KMS-11 (cell line): Measurements from ENCODE around the gene HACD2.

Experiments
- H2AFZ ChIP-seq: fragments of 200-600 bp; sonication (generic); 2 replicates; pipeline ENCODE4 v1.6.1; 2016; ENCODE audit warnings: antibody characterized with exemption, mixed run types, low read depth
- H3K27ac ChIP-seq: fragments of 200-600 bp; sonication (generic); 2 replicates; pipeline ENCODE4 v1.6.1; 2016; ENCODE audit warnings: mild to moderate bottlenecking, mixed run types
- H3K27me3 ChIP-seq: fragments of 200-600 bp; sonication (generic); 2 replicates; pipeline ENCODE4 v1.6.1; 2017; ENCODE audit warnings: mild to moderate bottlenecking, low read depth, mixed run types, moderate library complexity; ENCODE audit not compliant: insufficient read depth
- H3K36me3 ChIP-seq: fragments of 200-600 bp; sonication (generic); 2 replicates; pipeline ENCODE4 v1.6.1; 2017; ENCODE audit warnings: mild to moderate bottlenecking, mixed run types; ENCODE audit not compliant: insufficient read depth
- H3K4me1 ChIP-seq: fragments of 200-600 bp; sonication (generic); 2 replicates; pipeline ENCODE4 v1.6.1; 2016; ENCODE audit warnings: mild to moderate bottlenecking, low read depth, mixed run types; ENCODE audit not compliant: poor library complexity, severe bottlenecking
- H3K4me2 ChIP-seq: fragments of 200-600 bp; sonication (generic); 2 replicates; pipeline ENCODE4 v1.7.0; 2016; ENCODE audit warnings: mild to moderate bottlenecking, mixed run types
- H3K4me3 ChIP-seq: fragments of 200-600 bp; sonication (generic); IDR thresholded peaks from 2 replicates; pipeline ENCODE4 v1.6.1; 2017; ENCODE audit warnings: low read depth, low read length, mixed read lengths; ENCODE audit not compliant: insufficient read depth
- H3K79me2 ChIP-seq: fragments of 200-600 bp; sonication (generic); 2 replicates; pipeline ENCODE4 v1.6.1; 2016; ENCODE audit warnings: low read depth, mixed run types; ENCODE audit not compliant: insufficient read depth
- H3K9ac ChIP-seq: fragments of 200-600 bp; sonication (generic); 2 replicates; pipeline ENCODE4 v1.6.1; 2016; ENCODE audit warnings: mild to moderate bottlenecking, mixed run types
- H4K20me1 ChIP-seq: fragments of 200-600 bp; sonication (generic); 2 replicates; pipeline ENCODE4 v1.6.1; 2016; ENCODE audit warnings: mild to moderate bottlenecking, mixed run types; ENCODE audit not compliant: insufficient read depth
- CTCF ChIP-seq: fragments of 200-600 bp; sonication (generic); conservative IDR thresholded peaks from 2 replicates; pipeline ENCODE4 v1.6.1; 2017; ENCODE audit warnings: low read depth, mild to moderate bottlenecking, antibody characterized with exemption, low read length, moderate library complexity, mixed read lengths

HACD2 gene

DNA sequence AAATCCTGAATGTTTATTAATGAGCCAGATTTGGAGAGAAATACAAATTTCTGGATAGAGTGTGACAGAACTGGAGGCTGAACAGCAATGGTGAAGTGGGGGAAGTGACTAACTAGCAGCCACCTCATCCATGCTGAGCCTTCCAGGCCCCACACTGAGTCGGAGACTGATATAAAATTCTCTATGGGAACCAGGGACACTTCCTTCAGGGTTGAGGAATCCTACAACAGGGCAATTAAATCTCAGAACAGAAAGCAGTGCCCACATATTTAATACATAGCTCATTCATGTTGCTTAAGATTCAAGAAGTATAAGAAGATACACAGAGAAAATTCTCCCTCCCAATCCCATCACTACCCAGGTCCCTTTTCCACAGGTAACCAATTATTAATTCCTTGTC is 49.3 kb downstream of the HACD2 start:
- H3K4me3 ChIP-seq: no peak overlapping the region
- H3K4me1 ChIP-seq: no peaks in the 10 kb centered on the region
- no peak overlapping the region for H2AFZ ChIP-seq
- H3K4me2 ChIP-seq: no peak overlapping the region
- TF ChIP-seq CTCF: no peak
- H3K27me3 ChIP-seq: no peaks in the 10 kb centered on the region
- H3K79me2 ChIP-seq: no peaks in the 10 kb centered on the region
- no peaks in the 10 kb centered on the region for H3K36me3 ChIP-seq
- H3K27ac ChIP-seq: no peak overlapping the region
- no peak overlapping the region for H3K9ac ChIP-seq
- H4K20me1 ChIP-seq: no peaks in the 10 kb centered on the region

DNA sequence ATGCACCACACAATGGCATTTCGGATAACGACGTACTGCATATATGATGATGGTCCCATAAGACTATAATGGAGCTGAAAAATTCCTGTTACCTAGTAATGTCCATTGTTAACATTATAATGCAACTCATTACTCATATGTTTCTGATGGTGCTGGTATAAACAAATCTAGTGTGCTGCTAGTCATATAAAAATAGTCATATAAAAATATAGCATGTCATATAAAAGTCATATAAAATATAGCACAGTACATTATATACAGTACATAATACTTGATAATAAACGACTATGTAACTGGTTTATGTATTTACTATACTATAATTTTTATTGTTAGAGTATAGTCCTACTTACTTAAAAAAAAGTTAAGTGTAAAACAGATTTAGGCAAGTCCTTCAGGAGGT is 50.6 kb downstream of the HACD2 start:
- H3K36me3 ChIP-seq: no peaks in the 10 kb centered on the region
- no peaks in the 10 kb centered on the region for H4K20me1 ChIP-seq
- H2AFZ ChIP-seq: no peak overlapping the region
- TF ChIP-seq CTCF: no peak
- no peak overlapping the region for H3K9ac ChIP-seq
- no peak overlapping the region for H3K4me3 ChIP-seq
- no peak overlapping the region for H3K27ac ChIP-seq
- H3K27me3 ChIP-seq: no peaks in the 10 kb centered on the region
- H3K79me2 ChIP-seq: no peaks in the 10 kb centered on the region
- H3K4me1 ChIP-seq: no peaks in the 10 kb centered on the region
- no peak overlapping the region for H3K4me2 ChIP-seq

DNA sequence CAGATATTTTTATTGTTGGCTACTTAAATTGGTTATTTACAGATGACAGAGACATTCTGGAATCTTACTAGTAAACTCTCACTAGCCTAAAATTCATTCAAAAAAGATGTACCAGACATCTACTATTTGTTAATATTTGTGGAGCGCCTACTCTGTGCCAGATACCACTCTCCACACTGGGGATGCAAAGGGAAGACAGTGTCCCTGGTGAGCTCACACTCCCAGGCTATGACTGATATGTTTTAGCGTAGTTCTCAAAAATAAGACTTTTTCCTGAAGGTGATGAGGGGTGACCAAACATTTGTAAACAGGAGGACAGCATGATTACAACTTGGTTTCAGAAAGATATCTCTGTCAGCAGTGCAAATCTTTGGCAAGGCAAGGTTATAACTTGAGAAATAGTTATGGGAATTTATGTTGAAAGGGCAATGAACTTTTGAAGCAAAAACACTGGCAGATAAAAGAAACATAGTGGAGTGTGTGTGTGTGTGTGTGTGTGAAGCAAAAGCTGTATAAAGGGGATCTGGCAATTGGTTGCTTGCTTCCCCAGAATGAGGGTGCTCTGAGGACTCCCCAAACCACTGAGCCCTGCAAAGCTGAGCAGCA is 51.2 kb downstream of the HACD2 start:
- H3K9ac ChIP-seq: no peak overlapping the region

DNA sequence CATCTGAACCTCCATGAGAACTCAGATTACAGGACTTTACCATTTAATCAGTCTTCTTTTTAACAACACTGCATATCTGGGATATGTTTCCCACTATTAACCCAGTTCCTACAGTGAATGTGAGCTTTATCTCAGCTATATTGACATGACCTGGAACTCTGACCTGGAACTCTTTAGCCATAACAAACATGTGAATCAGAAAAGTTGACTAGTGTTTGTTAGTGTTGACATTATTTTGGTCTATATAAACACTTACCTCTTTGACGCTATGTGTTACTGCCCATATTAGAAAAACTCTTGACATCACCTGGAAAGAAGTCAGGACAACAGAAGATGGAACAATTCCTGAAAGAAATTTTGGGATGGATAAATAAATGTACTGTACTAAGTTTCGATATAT is 56.7 kb downstream of the HACD2 start:
- H3K79me2 ChIP-seq: no peaks in the 10 kb centered on the region
- H3K4me1 ChIP-seq: peaks cover 21% of the 10 kb centered on the region
- H3K4me2 ChIP-seq: no peak overlapping the region
- H3K4me3 ChIP-seq: no peak overlapping the region
- no peak for TF ChIP-seq CTCF
- H3K36me3 ChIP-seq: no peaks in the 10 kb centered on the region
- no peaks in the 10 kb centered on the region for H4K20me1 ChIP-seq
- no peaks in the 10 kb centered on the region for H3K27me3 ChIP-seq
- no peak overlapping the region for H3K27ac ChIP-seq
- H2AFZ ChIP-seq: no peak overlapping the region
- H3K9ac ChIP-seq: no peak overlapping the region

More for the DNA sequence above, 51.2 kb downstream of the HACD2 start:
- Histone ChIP-seq H3K4me1 (no peaks in the 10 kb centered on the region), H3K27ac (no peak overlapping the region), H4K20me1 (no peaks in the 10 kb centered on the region), H3K4me2 (no peak overlapping the region), H3K27me3 (no peaks in the 10 kb centered on the region), H3K36me3 (no peaks in the 10 kb centered on the region), H3K4me3 (no peak overlapping the region), H2AFZ (no peak overlapping the region), H3K79me2 (no peaks in the 10 kb centered on the region)
- TF ChIP-seq CTCF: no peak
